HEK293 (cell line): ENCODE measurements around the gene EPB41L2.

ENCODE experiments used
- CTCF ChIA-PET: fragments of 350-600 bp; formaldehyde crosslinking; extraction: SDS; loops from one replicate; lab custom pipeline; 2021; ENCODE audit warnings: antibody characterized with exemption; lab: Yijun Ruan, JAX
- POLR2A ChIA-PET: fragments of 300-600 bp; formaldehyde crosslinking; extraction: SDS; loops from one replicate; lab custom pipeline; 2020; ENCODE audit warnings: antibody characterized with exemption, inconsistent platforms; lab: Yijun Ruan, JAX
- H3K27ac ChIP-seq: fragments of 200-500 bp; sonication (Bioruptor generic); 2 replicates; pipeline ENCODE4 v1.5.1; 2014; ENCODE audit warnings: low read depth, low read length, control low read depth, inconsistent platforms; ENCODE audit errors: extremely low read depth
- H3K36me3 ChIP-seq, 2 experiments: fragments of 200-500 bp in 1 of 2; sonication (Bioruptor generic) in 1 of 2; 1 replicate in 1 of 2; 2 replicates in 1 of 2; pipeline ENCODE4 v1.5.1; 2014 to 2017; ENCODE audit warnings: inconsistent platforms in 2 of 2, low read length in 2 of 2; ENCODE audit not compliant: control insufficient read depth in 2 of 2, insufficient read depth in 1 of 2
- H3K4me1 ChIP-seq: fragments of 200-500 bp; sonication (Bioruptor generic); 2 replicates; pipeline ENCODE4 v1.5.1; 2014; ENCODE audit warnings: mild to moderate bottlenecking, low read length, inconsistent platforms; ENCODE audit not compliant: control insufficient read depth, insufficient read depth
- H3K4me3 ChIP-seq: 2 replicates; pipeline ENCODE4 v1.5.1; 2011; ENCODE audit warnings: low read depth, mild to moderate bottlenecking, control low read depth, low read length, moderate library complexity
- H3K9me3 ChIP-seq: fragments of 200-500 bp; sonication (Bioruptor generic); 2 replicates; pipeline ENCODE4 v1.5.1; 2014; ENCODE audit warnings: low read depth, low read length, inconsistent platforms; ENCODE audit not compliant: control insufficient read depth, insufficient read depth
- FEZF1 ChIP-seq: fragments of 450-650 bp; formaldehyde crosslinking; IDR thresholded peaks from 2 replicates; pipeline ENCODE4 v1.5.1; 2016; ENCODE audit warnings: missing biosample characterization, missing genetic modification characterization
- GLIS1 ChIP-seq: fragments of 450-650 bp; formaldehyde crosslinking; IDR thresholded peaks from 2 replicates; pipeline ENCODE4 v1.5.1; 2016; ENCODE audit warnings: missing biosample characterization, missing genetic modification characterization
- GLIS2 ChIP-seq: fragments of 450-650 bp; formaldehyde crosslinking; IDR thresholded peaks from 2 replicates; pipeline ENCODE4 v1.5.1; 2016; ENCODE audit warnings: missing biosample characterization, missing genetic modification characterization
- HOXD13 ChIP-seq: sonication (generic); formaldehyde crosslinking; IDR thresholded peaks from 2 replicates; pipeline ENCODE4 v1.8.0; 2022; ENCODE audit warnings: missing genetic modification reagents, borderline replicate concordance
- IKZF3 ChIP-seq: fragments of 450-650 bp; IDR thresholded peaks from 2 replicates; pipeline ENCODE4 v1.5.0; 2018; ENCODE audit warnings: missing biosample characterization, mild to moderate bottlenecking, missing genetic modification characterization, moderate library complexity
- KLF17 ChIP-seq: fragments of 450-650 bp; formaldehyde crosslinking; IDR thresholded peaks from 2 replicates; pipeline ENCODE4 v1.5.1; 2016; ENCODE audit warnings: missing biosample characterization, missing genetic modification characterization
- MZF1 ChIP-seq: fragments of 450-650 bp; formaldehyde crosslinking; IDR thresholded peaks from 2 replicates; pipeline ENCODE4 v1.5.1; 2017; ENCODE audit warnings: missing biosample characterization, missing genetic modification characterization, borderline replicate concordance
- OSR2 ChIP-seq: fragments of 450-650 bp; formaldehyde crosslinking; IDR thresholded peaks from 2 replicates; pipeline ENCODE4 v1.5.1; 2016; ENCODE audit warnings: missing biosample characterization, missing genetic modification characterization
- OVOL3 ChIP-seq: fragments of 450-650 bp; formaldehyde crosslinking; IDR thresholded peaks from 2 replicates; pipeline ENCODE4 v1.5.1; 2016; ENCODE audit warnings: missing biosample characterization, missing genetic modification characterization
- SP7 ChIP-seq: fragments of 450-650 bp; formaldehyde crosslinking; IDR thresholded peaks from 2 replicates; pipeline ENCODE4 v1.5.1; 2016; ENCODE audit warnings: missing biosample characterization, missing genetic modification characterization
- TCF7L2 ChIP-seq: IDR thresholded peaks from 2 replicates; pipeline ENCODE4 v1.6.1; 2011; ENCODE audit warnings: low read depth, mild to moderate bottlenecking, inconsistent platforms, low read length, moderate library complexity, borderline replicate concordance
- ZFP69B ChIP-seq: fragments of 450-650 bp; formaldehyde crosslinking; IDR thresholded peaks from 2 replicates; pipeline ENCODE4 v1.5.1; 2016; ENCODE audit warnings: missing biosample characterization, missing genetic modification characterization
- ZNF114 ChIP-seq: fragments of 450-650 bp; formaldehyde crosslinking; IDR thresholded peaks from 2 replicates; pipeline ENCODE4 v1.5.0; 2017; ENCODE audit warnings: missing biosample characterization, missing genetic modification characterization
- ZNF132 ChIP-seq: fragments of 450-650 bp; formaldehyde crosslinking; IDR thresholded peaks from 2 replicates; pipeline ENCODE4 v1.5.1; 2017; ENCODE audit warnings: missing biosample characterization, missing genetic modification characterization, borderline replicate concordance
- ZNF146 ChIP-seq: fragments of 450-650 bp; formaldehyde crosslinking; IDR thresholded peaks from 2 replicates; pipeline ENCODE4 v1.5.1; 2016; ENCODE audit warnings: missing biosample characterization, missing genetic modification characterization
- ZNF292 ChIP-seq: fragments of 450-650 bp; formaldehyde crosslinking; IDR thresholded peaks from 2 replicates; pipeline ENCODE4 v1.5.1; 2016; ENCODE audit warnings: low read depth, missing biosample characterization, missing genetic modification characterization, borderline replicate concordance
- ZNF394 ChIP-seq: fragments of 450-650 bp; formaldehyde crosslinking; IDR thresholded peaks from 2 replicates; pipeline ENCODE4 v1.5.1; 2016; ENCODE audit warnings: missing biosample characterization, missing genetic modification characterization, mild to moderate bottlenecking, moderate library complexity, borderline replicate concordance
- ZNF530 ChIP-seq: fragments of 450-650 bp; formaldehyde crosslinking; IDR thresholded peaks from 2 replicates; pipeline ENCODE4 v1.5.1; 2016; ENCODE audit warnings: low read depth, missing biosample characterization, missing genetic modification characterization
- ZNF658 ChIP-seq: fragments of 450-650 bp; formaldehyde crosslinking; IDR thresholded peaks from 2 replicates; pipeline ENCODE4; 2016; ENCODE audit warnings: missing biosample characterization, missing genetic modification characterization
- ZNF843 ChIP-seq: fragments of 450-650 bp; formaldehyde crosslinking; IDR thresholded peaks from 2 replicates; pipeline ENCODE4 v1.5.1; 2016; ENCODE audit warnings: missing biosample characterization, missing genetic modification characterization
- ZXDB ChIP-seq: fragments of 450-650 bp; formaldehyde crosslinking; IDR thresholded peaks from 2 replicates; pipeline ENCODE4 v1.5.1; 2016; ENCODE audit warnings: missing biosample characterization, missing genetic modification characterization
- TF ChIP-seq, protein P1 (sequence below): fragments of 450-650 bp; formaldehyde crosslinking; IDR thresholded peaks from 2 replicates; pipeline ENCODE4 v1.5.1; 2017; ENCODE audit warnings: missing biosample characterization, missing genetic modification characterization
- TF ChIP-seq, protein P2 (sequence below): fragments of 450-650 bp; formaldehyde crosslinking; IDR thresholded peaks from 2 replicates; pipeline ENCODE4 v1.5.1; 2016; ENCODE audit warnings: missing biosample characterization, missing genetic modification characterization
- TF ChIP-seq, protein P3 (sequence below): fragments of 450-650 bp; formaldehyde crosslinking; IDR thresholded peaks from 2 replicates; pipeline ENCODE4 v1.5.1; 2016; ENCODE audit warnings: missing biosample characterization, missing genetic modification characterization
- TF ChIP-seq, protein P4 (sequence below): fragments of 450-650 bp; formaldehyde crosslinking; conservative IDR thresholded peaks from 2 replicates; pipeline ENCODE4 v1.5.1; 2016; ENCODE audit warnings: low read depth, missing biosample characterization, missing genetic modification characterization

Gene EPB41L2

DNA sequence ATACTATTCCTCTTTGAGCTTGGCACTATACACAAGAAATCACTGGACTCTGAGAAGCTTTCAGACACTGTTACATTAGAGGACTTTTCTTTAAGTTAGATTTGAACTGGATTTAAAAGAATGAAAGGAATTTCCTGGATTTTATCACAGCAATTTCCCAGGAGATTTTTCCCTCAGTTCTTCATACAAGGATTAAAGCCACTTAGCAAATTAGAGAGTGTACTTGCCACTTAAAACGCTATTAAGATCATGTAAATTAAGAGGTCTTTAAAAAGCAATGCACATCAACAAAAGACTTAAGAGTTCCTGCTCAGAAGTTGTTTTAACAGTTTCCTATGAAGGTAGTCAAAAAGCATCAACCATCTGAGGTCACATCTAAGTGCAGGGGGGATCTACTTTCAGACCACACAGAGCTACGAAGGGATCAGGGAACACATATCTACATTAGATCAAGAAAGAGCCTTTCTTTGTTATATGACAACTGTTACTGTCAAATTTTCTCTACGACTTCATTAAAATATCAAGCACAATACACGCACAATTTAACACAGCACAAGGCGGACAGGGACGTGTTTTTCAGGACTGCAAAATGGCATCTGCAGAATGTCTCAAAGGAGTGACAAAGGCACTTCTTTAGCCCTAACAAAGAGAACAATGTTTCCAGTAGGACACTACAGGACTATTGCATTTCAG lies 65.8 kb downstream of the EPB41L2 start:
- TF ChIP-seq, protein P1, sequence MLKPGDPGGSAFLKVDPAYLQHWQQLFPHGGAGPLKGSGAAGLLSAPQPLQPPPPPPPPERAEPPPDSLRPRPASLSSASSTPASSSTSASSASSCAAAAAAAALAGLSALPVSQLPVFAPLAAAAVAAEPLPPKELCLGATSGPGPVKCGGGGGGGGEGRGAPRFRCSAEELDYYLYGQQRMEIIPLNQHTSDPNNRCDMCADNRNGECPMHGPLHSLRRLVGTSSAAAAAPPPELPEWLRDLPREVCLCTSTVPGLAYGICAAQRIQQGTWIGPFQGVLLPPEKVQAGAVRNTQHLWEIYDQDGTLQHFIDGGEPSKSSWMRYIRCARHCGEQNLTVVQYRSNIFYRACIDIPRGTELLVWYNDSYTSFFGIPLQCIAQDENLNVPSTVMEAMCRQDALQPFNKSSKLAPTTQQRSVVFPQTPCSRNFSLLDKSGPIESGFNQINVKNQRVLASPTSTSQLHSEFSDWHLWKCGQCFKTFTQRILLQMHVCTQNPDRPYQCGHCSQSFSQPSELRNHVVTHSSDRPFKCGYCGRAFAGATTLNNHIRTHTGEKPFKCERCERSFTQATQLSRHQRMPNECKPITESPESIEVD (tag by site-specific recombination): peak; percentile 84
- TF ChIP-seq ZNF843 (tag by site-specific recombination) (0 out of 2 replicates have a peak, but pooled peaks have one; percentile 23), ZNF292 (tag by site-specific recombination) (no peak), HOXD13 (CRISPR knock-in tag) (peak; percentile 45; the same call in 1 of the 2 replicates), ZNF146 (no peak), IKZF3 (tag by site-specific recombination) (0 out of 2 replicates have a peak, but pooled peaks have one; percentile 18), OSR2 (tag by site-specific recombination) (peak; percentile 76; the same call in 1 of the 2 replicates), ZNF658 (tag by site-specific recombination) (no peak), SP7 (tag by site-specific recombination) (peak; percentile 48; the same call in 1 of the 2 replicates), OVOL3 (tag by site-specific recombination) (0 out of 2 replicates have a peak, but pooled peaks have one; percentile 47), FEZF1 (tag by site-specific recombination) (peak; percentile 51), ZNF132 (tag by site-specific recombination) (no peak), ZNF530 (no peak), ZXDB (tag by site-specific recombination) (0 out of 2 replicates have a peak, but pooled peaks have one; percentile 24), MZF1 (tag by site-specific recombination) (peak; percentile 90), TCF7L2 (peak; percentile 56; the same call in 1 of the 2 replicates), GLIS1 (tag by site-specific recombination) (peak; percentile 30; the same call in 1 of the 2 replicates)
- TF ChIP-seq, protein P2, sequence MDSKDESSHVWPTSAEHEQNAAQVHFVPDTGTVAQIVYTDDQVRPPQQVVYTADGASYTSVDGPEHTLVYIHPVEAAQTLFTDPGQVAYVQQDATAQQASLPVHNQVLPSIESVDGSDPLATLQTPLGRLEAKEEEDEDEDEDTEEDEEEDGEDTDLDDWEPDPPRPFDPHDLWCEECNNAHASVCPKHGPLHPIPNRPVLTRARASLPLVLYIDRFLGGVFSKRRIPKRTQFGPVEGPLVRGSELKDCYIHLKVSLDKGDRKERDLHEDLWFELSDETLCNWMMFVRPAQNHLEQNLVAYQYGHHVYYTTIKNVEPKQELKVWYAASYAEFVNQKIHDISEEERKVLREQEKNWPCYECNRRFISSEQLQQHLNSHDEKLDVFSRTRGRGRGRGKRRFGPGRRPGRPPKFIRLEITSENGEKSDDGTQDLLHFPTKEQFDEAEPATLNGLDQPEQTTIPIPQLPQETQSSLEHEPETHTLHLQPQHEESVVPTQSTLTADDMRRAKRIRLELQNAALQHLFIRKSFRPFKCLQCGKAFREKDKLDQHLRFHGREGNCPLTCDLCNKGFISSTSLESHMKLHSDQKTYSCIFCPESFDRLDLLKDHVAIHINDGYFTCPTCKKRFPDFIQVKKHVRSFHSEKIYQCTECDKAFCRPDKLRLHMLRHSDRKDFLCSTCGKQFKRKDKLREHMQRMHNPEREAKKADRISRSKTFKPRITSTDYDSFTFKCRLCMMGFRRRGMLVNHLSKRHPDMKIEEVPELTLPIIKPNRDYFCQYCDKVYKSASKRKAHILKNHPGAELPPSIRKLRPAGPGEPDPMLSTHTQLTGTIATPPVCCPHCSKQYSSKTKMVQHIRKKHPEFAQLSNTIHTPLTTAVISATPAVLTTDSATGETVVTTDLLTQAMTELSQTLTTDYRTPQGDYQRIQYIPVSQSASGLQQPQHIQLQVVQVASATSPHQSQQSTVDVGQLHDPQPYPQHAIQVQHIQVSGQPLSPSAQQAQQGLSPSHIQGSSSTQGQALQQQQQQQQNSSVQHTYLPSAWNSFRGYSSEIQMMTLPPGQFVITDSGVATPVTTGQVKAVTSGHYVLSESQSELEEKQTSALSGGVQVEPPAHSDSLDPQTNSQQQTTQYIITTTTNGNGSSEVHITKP (tag by site-specific recombination): peak; percentile 39
- TF ChIP-seq, protein P3, sequence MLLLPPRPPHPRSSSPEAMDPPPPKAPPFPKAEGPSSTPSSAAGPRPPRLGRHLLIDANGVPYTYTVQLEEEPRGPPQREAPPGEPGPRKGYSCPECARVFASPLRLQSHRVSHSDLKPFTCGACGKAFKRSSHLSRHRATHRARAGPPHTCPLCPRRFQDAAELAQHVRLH: 0 out of 2 replicates have a peak, but pooled peaks have one; percentile 15
- CTCF ChIA-PET: no interaction called here
- Histone ChIP-seq H3K27ac (no peak overlapping the region), H3K4me1 (peaks cover 50% of the 10 kb centered on the region), H3K4me3 (no peak overlapping the region), H3K9me3 (no peaks in the 10 kb centered on the region), H3K36me3 (no peaks in the 10 kb centered on the region)
- POLR2A ChIA-PET: no interaction called here

DNA sequence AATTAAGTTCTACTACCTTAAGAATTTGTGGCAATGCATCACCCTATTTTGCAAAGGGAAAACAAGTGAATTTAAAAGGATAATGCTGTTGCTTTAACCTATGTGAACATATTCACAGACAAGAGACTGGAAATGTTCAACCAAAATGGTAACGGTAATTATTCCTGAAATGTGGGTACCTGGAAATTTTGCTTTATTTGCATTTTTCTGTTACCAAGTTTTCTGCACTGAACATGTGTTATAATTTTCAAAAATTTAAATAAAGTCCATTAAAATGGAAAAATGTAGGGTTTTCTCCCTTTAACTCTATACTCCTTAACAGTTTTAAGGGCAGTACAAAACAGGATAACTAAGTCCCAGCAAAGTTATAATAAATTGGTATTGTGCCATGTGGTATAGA lies 66.4 kb downstream of the EPB41L2 start:
- peaks cover 44% of the 10 kb centered on the region for H3K4me1 ChIP-seq
- H3K36me3 ChIP-seq: no peaks in the 10 kb centered on the region
- H3K27ac ChIP-seq: no peak overlapping the region
- H3K4me3 ChIP-seq: no peak overlapping the region
- POLR2A ChIA-PET: no interaction called here
- CTCF ChIA-PET: no interaction called here
- H3K9me3 ChIP-seq: no peaks in the 10 kb centered on the region
- TF ChIP-seq ZNF394 (no peak), GLIS2 (tag by site-specific recombination) (no peak), ZFP69B (tag by site-specific recombination) (no peak), KLF17 (tag by site-specific recombination) (no peak), ZNF114 (tag by site-specific recombination) (no peak)
- TF ChIP-seq, protein P4, sequence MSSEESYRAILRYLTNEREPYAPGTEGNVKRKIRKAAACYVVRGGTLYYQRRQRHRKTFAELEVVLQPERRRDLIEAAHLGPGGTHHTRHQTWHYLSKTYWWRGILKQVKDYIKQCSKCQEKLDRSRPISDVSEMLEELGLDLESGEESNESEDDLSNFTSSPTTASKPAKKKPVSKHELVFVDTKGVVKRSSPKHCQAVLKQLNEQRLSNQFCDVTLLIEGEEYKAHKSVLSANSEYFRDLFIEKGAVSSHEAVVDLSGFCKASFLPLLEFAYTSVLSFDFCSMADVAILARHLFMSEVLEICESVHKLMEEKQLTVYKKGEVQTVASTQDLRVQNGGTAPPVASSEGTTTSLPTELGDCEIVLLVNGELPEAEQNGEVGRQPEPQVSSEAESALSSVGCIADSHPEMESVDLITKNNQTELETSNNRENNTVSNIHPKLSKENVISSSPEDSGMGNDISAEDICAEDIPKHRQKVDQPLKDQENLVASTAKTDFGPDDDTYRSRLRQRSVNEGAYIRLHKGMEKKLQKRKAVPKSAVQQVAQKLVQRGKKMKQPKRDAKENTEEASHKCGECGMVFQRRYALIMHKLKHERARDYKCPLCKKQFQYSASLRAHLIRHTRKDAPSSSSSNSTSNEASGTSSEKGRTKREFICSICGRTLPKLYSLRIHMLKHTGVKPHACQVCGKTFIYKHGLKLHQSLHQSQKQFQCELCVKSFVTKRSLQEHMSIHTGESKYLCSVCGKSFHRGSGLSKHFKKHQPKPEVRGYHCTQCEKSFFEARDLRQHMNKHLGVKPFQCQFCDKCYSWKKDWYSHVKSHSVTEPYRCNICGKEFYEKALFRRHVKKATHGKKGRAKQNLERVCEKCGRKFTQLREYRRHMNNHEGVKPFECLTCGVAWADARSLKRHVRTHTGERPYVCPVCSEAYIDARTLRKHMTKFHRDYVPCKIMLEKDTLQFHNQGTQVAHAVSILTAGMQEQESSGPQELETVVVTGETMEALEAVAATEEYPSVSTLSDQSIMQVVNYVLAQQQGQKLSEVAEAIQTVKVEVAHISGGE (tag by site-specific recombination): no peak
